Measurements from ENCODE around the gene SELENOO.

The SELENOO gene

GRCh38 chr22:50185375-50186087 is 15.3 kb upstream of the SELENOO start, which contains the start of gene TRABD:
TSS of gene TRABD (plus strand) at chr22:50185913. CDS start at chr22:50193061, 7,148 bp downstream.
- DNase-seq = peak; percentile 84

- no peak for DNase-seq
Measured at GRCh38 chr22:50186181-50186714, 14.6 kb upstream of the SELENOO start.

- no peak for DNase-seq
Measured at GRCh38 chr22:50186761-50187523, 13.9 kb upstream of the SELENOO start.

GRCh38 chr22:50188356-50188755 is 12.5 kb upstream of the SELENOO start:
- no peak for DNase-seq

GRCh38 chr22:50189184-50189848 is 11.5 kb upstream of the SELENOO start:
- no peak for DNase-seq

GRCh38 chr22:50189849-50190181 is 11.0 kb upstream of the SELENOO start:
- DNase-seq = peak; percentile 81

- DNase-seq = peak; percentile 81
Measured at GRCh38 chr22:50190182-50190940, 10.4 kb upstream of the SELENOO start.

- DNase-seq = no peak
Measured at GRCh38 chr22:50190941-50191741, 9.7 kb upstream of the SELENOO start.

- DNase-seq = no peak
Measured at GRCh38 chr22:50192436-50193204, 8.2 kb upstream of the SELENOO start.

- no peak for DNase-seq
Measured at GRCh38 chr22:50193621-50194020, 7.2 kb upstream of the SELENOO start.

- DNase-seq = no peak
Measured at GRCh38 chr22:50194037-50194805, 6.6 kb upstream of the SELENOO start.

GRCh38 chr22:50196256-50196655 is 4.6 kb upstream of the SELENOO start:
- DNase-seq = no peak

GRCh38 chr22:50197000-50197800 is 3.6 kb upstream of the SELENOO start:
- DNase-seq = no peak

- DNase-seq = no peak
Measured at GRCh38 chr22:50197856-50198623, 2.8 kb upstream of the SELENOO start.

- DNase-seq = no peak
Measured at GRCh38 chr22:50198624-50199017, 2.2 kb upstream of the SELENOO start.

GRCh38 chr22:50199251-50199721 is 1.5 kb upstream of the SELENOO start:
- DNase-seq = no peak

- DNase-seq = no peak
Measured at GRCh38 chr22:50199829-50200460, 866 bp upstream of the SELENOO start.
